HepG2 (cell line): ENCODE results near the gene ETFDH. TPM values are rescaled to one million over a fixed set of nuclear protein-coding genes. Genes with fewer than 3 reads are reported as not detected.
A peak's percentile ranks its signal among the peaks of the same experiment; 100 is the strongest.

Source experiments
- ATF3 ChIP-seq: sonication (generic); formaldehyde crosslinking; IDR thresholded peaks from 2 replicates; pipeline ENCODE4 v1.4.0; 2020; ENCODE audit warnings: missing genetic modification reagents
- CBX2 ChIP-seq, 2 experiments: fragments of 200-600 bp in 1 of 2; sonication (generic); formaldehyde crosslinking in 1 of 2; IDR thresholded peaks; 2 replicates each; pipeline versions ENCODE4 v1.7.0 to v1.8.1; 2018 to 2022; ENCODE audit warnings: low read depth in 2 of 2, low read length in 1 of 2, mild to moderate bottlenecking in 1 of 2, missing genetic modification reagents in 1 of 2
- CTCF ChIP-seq: sonication (generic); formaldehyde crosslinking; IDR thresholded peaks from 2 replicates; pipeline ENCODE4 v1.5.0; 2020; ENCODE audit warnings: mild to moderate bottlenecking, missing genetic modification reagents, moderate library complexity
- HMGA1 ChIP-seq: sonication (generic); formaldehyde crosslinking; conservative IDR thresholded peaks from 2 replicates; pipeline ENCODE4 v1.4.0; 2020; ENCODE audit warnings: missing genetic modification reagents
- NFE2L1 ChIP-seq: sonication (generic); formaldehyde crosslinking; IDR thresholded peaks from 2 replicates; pipeline ENCODE4 v1.4.0; 2020; ENCODE audit warnings: missing genetic modification reagents, mild to moderate bottlenecking, borderline replicate concordance
- PBX3 ChIP-seq: sonication (generic); formaldehyde crosslinking; IDR thresholded peaks from 2 replicates; pipeline ENCODE4 v1.8.1; 2023; ENCODE audit warnings: missing genetic modification reagents, inconsistent platforms, borderline replicate concordance
- PHF21A ChIP-seq: sonication (generic); formaldehyde crosslinking; IDR thresholded peaks from 2 replicates; pipeline ENCODE4 v1.5.0; 2020; ENCODE audit warnings: mild to moderate bottlenecking, missing genetic modification reagents
- PREB ChIP-seq: sonication (generic); formaldehyde crosslinking; IDR thresholded peaks from 2 replicates; pipeline ENCODE4 v1.4.0; 2020; ENCODE audit warnings: missing genetic modification reagents
- SALL2 ChIP-seq: sonication (generic); formaldehyde crosslinking; IDR thresholded peaks from 2 replicates; pipeline ENCODE4 v1.8.1; 2023; ENCODE audit warnings: mild to moderate bottlenecking, missing genetic modification reagents, inconsistent platforms
- SNAI1 ChIP-seq: sonication (generic); formaldehyde crosslinking; IDR thresholded peaks from 2 replicates; pipeline ENCODE4 v1.5.0; 2020; ENCODE audit warnings: mild to moderate bottlenecking, missing genetic modification reagents, borderline replicate concordance
- TOPORS ChIP-seq: sonication (generic); formaldehyde crosslinking; IDR thresholded peaks from 2 replicates; pipeline ENCODE4 v1.8.0; 2023; ENCODE audit warnings: mild to moderate bottlenecking, missing genetic modification reagents
- ZBTB10 ChIP-seq: sonication (generic); formaldehyde crosslinking; IDR thresholded peaks from 2 replicates; pipeline ENCODE4 v1.4.0; 2020; ENCODE audit warnings: missing genetic modification reagents, borderline replicate concordance
- ZBTB7B ChIP-seq: sonication (generic); formaldehyde crosslinking; IDR thresholded peaks from 2 replicates; pipeline ENCODE4 v1.4.0; 2020; ENCODE audit warnings: missing genetic modification reagents
- ZFP37 ChIP-seq: sonication (generic); formaldehyde crosslinking; IDR thresholded peaks from 2 replicates; pipeline ENCODE4 v1.4.0; 2020; ENCODE audit warnings: missing genetic modification reagents, borderline replicate concordance
- ZNF124 ChIP-seq: sonication (generic); formaldehyde crosslinking; IDR thresholded peaks from 2 replicates; pipeline ENCODE4 v1.4.0; 2020; ENCODE audit warnings: missing genetic modification reagents
- ZNF224 ChIP-seq: sonication (generic); formaldehyde crosslinking; IDR thresholded peaks from 2 replicates; pipeline ENCODE4 v1.5.0; 2020; ENCODE audit warnings: mild to moderate bottlenecking, missing genetic modification reagents
- ZNF556 ChIP-seq: sonication (generic); formaldehyde crosslinking; IDR thresholded peaks from 2 replicates; pipeline ENCODE4 v1.4.0; 2020; ENCODE audit warnings: mild to moderate bottlenecking, missing genetic modification reagents, borderline replicate concordance
- ZSCAN29 ChIP-seq: sonication (generic); formaldehyde crosslinking; conservative IDR thresholded peaks from 2 replicates; pipeline ENCODE4 v1.4.0; 2020; ENCODE audit warnings: mild to moderate bottlenecking, missing genetic modification reagents
- polyA plus RNA-seq, 8 experiments: library from polyadenylated mRNA; depleted of rRNA in 3 of 8; stranded (reverse) in 7 of 8; unstranded in 1 of 8; fragments of >200 nt; fragmentation: Illumina TruSeq in 4 of 8; extraction: Trizol in 4 of 8; gene quantifications; 2 replicates each; pipeline versions ENCODE4 v1.2.1 to v1.2.3, GENCODE V29; 2011 to 2016; ENCODE audit warnings: low read depth in 4 of 8, missing spikeins in 1 of 8, mixed read lengths in 1 of 8; ENCODE audit not compliant: insufficient read depth in 1 of 8
- total RNA-seq, 5 experiments: library from RNA; depleted of rRNA; stranded (reverse); fragments of >200 nt; fragmentation: Illumina TruSeq; extraction: Trizol; gene quantifications; 2 replicates each; pipeline ENCODE4 v1.2.3, GENCODE V29; 2016; ENCODE audit warnings: low read depth in 1 of 5

Gene ETFDH
- total and polyA plus RNA-seq, 2 of the 13 experiments (the other 11 are each of a cell fraction or from before 2014, with no cell fraction given), result 14.7 to 17.8 TPM

- TF ChIP-seq CTCF (CRISPR knock-in tag) (peak; percentile 99), TOPORS (CRISPR knock-in tag) (peak; percentile 92), SALL2 (CRISPR knock-in tag) (peak; percentile 79), ZBTB7B (peak; percentile 80), ATF3 (peak; percentile 98), HMGA1 (CRISPR knock-in tag) (no peak), NFE2L1 (CRISPR knock-in tag) (no peak), ZFP37 (CRISPR knock-in tag) (peak; percentile 15; the same call in 1 of the 2 replicates), PBX3 (CRISPR knock-in tag) (0 out of 2 replicates have a peak, but pooled peaks have one; percentile 29), ZBTB10 (CRISPR knock-in tag) (peak; percentile 78; the same call in 1 of the 2 replicates), ZSCAN29 (CRISPR knock-in tag) (no peak), PREB (CRISPR knock-in tag) (no peak), CBX2 (IDR thresholded peaks at IDR 0.05; ENCODE audit: low read depth, low read length) (no peak), CBX2 (CRISPR knock-in tag; IDR thresholded peaks at IDR 0.05; ENCODE audit: low read depth) (no peak), PHF21A (CRISPR knock-in tag) (peak; percentile 86), ZNF224 (CRISPR knock-in tag) (0 out of 2 replicates have a peak, but pooled peaks have one; percentile 70), SNAI1 (CRISPR knock-in tag) (peak; percentile 68; the same call in 1 of the 2 replicates), ZNF556 (CRISPR knock-in tag) (peak; percentile 89), ZNF124 (peak; percentile 83; the same call in 1 of the 2 replicates)
These were observed at the start of gene ETFDH (continued) for GRCh38 chr4:158671915-158672806.
